ENCODE results near the gene HADHA.

The HADHA gene

GRCh38 chr2:26229595-26229994 lies 14.8 kb downstream of the HADHA start:
- H3K4ac ChIP-seq (ENCODE audit: low read length) = no peak overlapping the region
- no peaks in the 10 kb centered on the region for H3K79me1 ChIP-seq (ENCODE audit: low read depth, low read length)
- H3K9me3 ChIP-seq (replicated peaks in 1 of 2; ENCODE audit: control insufficient read depth in 2 of 2, insufficient read depth in 1 of 2, low read depth in 1 of 2, low read length in 2 of 2) = peaks cover 1 to 30% of the 10 kb centered on the region in 2 donors
- no peak overlapping the region for H3K23ac ChIP-seq (ENCODE audit: low read depth, low read length, poor library complexity)
- WGBS, 2 donors (ENCODE audit: extremely low coverage in 2 of 2, insufficient read length in 2 of 2, insufficient replicate concordance in 1 of 2) = no CpG with 5 or more reads among the region's 3 CpGs
- peaks cover 29 to 97% of the 10 kb centered on the region in 2 donors for H3K36me3 ChIP-seq (replicated peaks in 1 of 2; ENCODE audit: control insufficient read depth in 2 of 2, insufficient read depth in 2 of 2, low read length in 2 of 2)
- no peak overlapping the region for H2BK15ac ChIP-seq (ENCODE audit: low read length)
- H2BK5ac ChIP-seq (ENCODE audit: low read length) = no peak overlapping the region
- H3K4me3 ChIP-seq (ENCODE audit: low read length in 2 of 2) = no peak overlapping the region
- H3K4me2 ChIP-seq (ENCODE audit: insufficient read depth, low read length, poor library complexity, severe bottlenecking) = no peak overlapping the region
- H3K9ac ChIP-seq (ENCODE audit: low read depth, low read length, poor library complexity) = no peak overlapping the region
- H2AFZ ChIP-seq (ENCODE audit: low read length) = no peak overlapping the region
- no peak overlapping the region for H4K8ac ChIP-seq (ENCODE audit: low read depth, low read length)
- H2BK12ac ChIP-seq (ENCODE audit: low read length) = no peak overlapping the region
- DNase-seq (ENCODE audit: low spot score) = no peak
- H2BK120ac ChIP-seq (ENCODE audit: low read depth, low read length) = no peak overlapping the region
- no peak overlapping the region for H3K18ac ChIP-seq (ENCODE audit: low read length)
- no peak overlapping the region for H3K14ac ChIP-seq (ENCODE audit: low read length)
- H4K91ac ChIP-seq (ENCODE audit: low read depth, low read length, poor library complexity) = no peak overlapping the region
- H2AK5ac ChIP-seq (ENCODE audit: low read depth, low read length) = no peak overlapping the region
- H3K27me3 ChIP-seq (ENCODE audit: control insufficient read depth in 3 of 3, insufficient read depth in 3 of 3, low read depth in 1 of 3, low read length in 3 of 3) = no peaks in the 10 kb centered on the region
- H3K27ac ChIP-seq (replicated peaks; ENCODE audit: low read length) = no peak overlapping the region
- H3K4me1 ChIP-seq (ENCODE audit: control insufficient read depth in 2 of 2, insufficient read depth in 1 of 2, low read depth in 1 of 2, low read length in 2 of 2) = no peaks in the 10 kb centered on the region

GRCh38 chr2:26224095-26224494 lies 20.3 kb downstream of the HADHA start:
- no peak overlapping the region for H3K18ac ChIP-seq (ENCODE audit: low read length)
- no peak overlapping the region for H2BK12ac ChIP-seq (ENCODE audit: low read length)
- no peak overlapping the region for H3K14ac ChIP-seq (ENCODE audit: low read length)
- H3K36me3 ChIP-seq (replicated peaks in 1 of 2; ENCODE audit: control insufficient read depth in 2 of 2, insufficient read depth in 2 of 2, low read length in 2 of 2) = peaks cover 15 to 85% of the 10 kb centered on the region in 2 donors
- H3K23ac ChIP-seq (ENCODE audit: low read depth, low read length, poor library complexity) = no peak overlapping the region
- no peaks in the 10 kb centered on the region for H3K79me1 ChIP-seq (ENCODE audit: low read depth, low read length)
- no peak overlapping the region for H2AK5ac ChIP-seq (ENCODE audit: low read depth, low read length)
- no peaks in the 10 kb centered on the region for H3K4me1 ChIP-seq (ENCODE audit: control insufficient read depth in 2 of 2, insufficient read depth in 1 of 2, low read depth in 1 of 2, low read length in 2 of 2)
- H2AFZ ChIP-seq (ENCODE audit: low read length) = no peak overlapping the region
- H3K9ac ChIP-seq (ENCODE audit: low read depth, low read length, poor library complexity) = no peak overlapping the region
- H2BK5ac ChIP-seq (ENCODE audit: low read length) = no peak overlapping the region
- no peak overlapping the region for H3K4me3 ChIP-seq (ENCODE audit: low read length in 2 of 2)
- H3K4ac ChIP-seq (ENCODE audit: low read length) = no peak overlapping the region
- no peak overlapping the region for H4K91ac ChIP-seq (ENCODE audit: low read depth, low read length, poor library complexity)
- H3K9me3 ChIP-seq (replicated peaks in 1 of 2; ENCODE audit: control insufficient read depth in 2 of 2, insufficient read depth in 1 of 2, low read depth in 1 of 2, low read length in 2 of 2) = peaks cover 0 to 26% of the 10 kb centered on the region in 2 donors
- no peak overlapping the region for H3K4me2 ChIP-seq (ENCODE audit: insufficient read depth, low read length, poor library complexity, severe bottlenecking)
- H3K27ac ChIP-seq (replicated peaks; ENCODE audit: low read length) = no peak overlapping the region
- no peak overlapping the region for H4K8ac ChIP-seq (ENCODE audit: low read depth, low read length)
- H2BK15ac ChIP-seq (ENCODE audit: low read length) = no peak overlapping the region
- H2BK120ac ChIP-seq (ENCODE audit: low read depth, low read length) = no peak overlapping the region
- no CpG with 5 or more reads among the region's 2 CpGs for WGBS, 2 donors (ENCODE audit: extremely low coverage in 2 of 2, insufficient read length in 2 of 2, insufficient replicate concordance in 1 of 2)
- no peaks in the 10 kb centered on the region for H3K27me3 ChIP-seq (ENCODE audit: control insufficient read depth in 3 of 3, insufficient read depth in 3 of 3, low read depth in 1 of 3, low read length in 3 of 3)
- no peak for DNase-seq (ENCODE audit: low spot score)

- H2BK120ac ChIP-seq (ENCODE audit: low read depth, low read length) = no peak overlapping the region
- no CpG with 5 or more reads among the region's 1 CpG for WGBS, 2 donors (ENCODE audit: extremely low coverage in 2 of 2, insufficient read length in 2 of 2, insufficient replicate concordance in 1 of 2)
- no peak overlapping the region for H3K27ac ChIP-seq (replicated peaks; ENCODE audit: low read length)
- H3K14ac ChIP-seq (ENCODE audit: low read length) = no peak overlapping the region
- H2AK5ac ChIP-seq (ENCODE audit: low read depth, low read length) = no peak overlapping the region
- H3K4me3 ChIP-seq (ENCODE audit: low read length in 2 of 2) = no peak overlapping the region
- H2BK12ac ChIP-seq (ENCODE audit: low read length) = no peak overlapping the region
- no peaks in the 10 kb centered on the region for H3K79me1 ChIP-seq (ENCODE audit: low read depth, low read length)
- peaks cover 0 to 28% of the 10 kb centered on the region in 2 donors for H3K9me3 ChIP-seq (replicated peaks in 1 of 2; ENCODE audit: control insufficient read depth in 2 of 2, insufficient read depth in 1 of 2, low read depth in 1 of 2, low read length in 2 of 2)
- no peak for DNase-seq (ENCODE audit: low spot score)
- H3K4me1 ChIP-seq (ENCODE audit: control insufficient read depth in 2 of 2, insufficient read depth in 1 of 2, low read depth in 1 of 2, low read length in 2 of 2) = no peaks in the 10 kb centered on the region
- no peak overlapping the region for H3K4ac ChIP-seq (ENCODE audit: low read length)
- no peak overlapping the region for H4K8ac ChIP-seq (ENCODE audit: low read depth, low read length)
- no peak overlapping the region for H2BK15ac ChIP-seq (ENCODE audit: low read length)
- H3K27me3 ChIP-seq (ENCODE audit: control insufficient read depth in 3 of 3, insufficient read depth in 3 of 3, low read depth in 1 of 3, low read length in 3 of 3) = no peaks in the 10 kb centered on the region
- H3K9ac ChIP-seq (ENCODE audit: low read depth, low read length, poor library complexity) = no peak overlapping the region
- no peak overlapping the region for H3K18ac ChIP-seq (ENCODE audit: low read length)
- H4K91ac ChIP-seq (ENCODE audit: low read depth, low read length, poor library complexity) = no peak overlapping the region
- no peak overlapping the region for H2BK5ac ChIP-seq (ENCODE audit: low read length)
- H2AFZ ChIP-seq (ENCODE audit: low read length) = no peak overlapping the region
- H3K36me3 ChIP-seq (replicated peaks in 1 of 2; ENCODE audit: control insufficient read depth in 2 of 2, insufficient read depth in 2 of 2, low read length in 2 of 2) = peaks cover 6 to 80% of the 10 kb centered on the region in 2 donors
- no peak overlapping the region for H3K23ac ChIP-seq (ENCODE audit: low read depth, low read length, poor library complexity)
- no peak overlapping the region for H3K4me2 ChIP-seq (ENCODE audit: insufficient read depth, low read length, poor library complexity, severe bottlenecking)
Measured at GRCh38 chr2:26223018-26223417, 21.4 kb downstream of the HADHA start.

- Histone ChIP-seq H2AFZ (ENCODE audit: low read length) (no peak overlapping the region), H3K4me2 (ENCODE audit: insufficient read depth, low read length, poor library complexity, severe bottlenecking) (no peak overlapping the region), H3K27me3 (ENCODE audit: control insufficient read depth in 3 of 3, insufficient read depth in 3 of 3, low read depth in 1 of 3, low read length in 3 of 3) (no peaks in the 10 kb centered on the region), H3K4me3 (ENCODE audit: low read length in 2 of 2) (no peak overlapping the region), H3K4ac (ENCODE audit: low read length) (no peak overlapping the region), H2BK12ac (ENCODE audit: low read length) (no peak overlapping the region), H4K91ac (ENCODE audit: low read depth, low read length, poor library complexity) (no peak overlapping the region), H3K18ac (ENCODE audit: low read length) (no peak overlapping the region), H3K36me3 (replicated peaks in 1 of 2; ENCODE audit: control insufficient read depth in 2 of 2, insufficient read depth in 2 of 2, low read length in 2 of 2) (peaks cover 16 to 82% of the 10 kb centered on the region in 2 donors), H2BK120ac (ENCODE audit: low read depth, low read length) (no peak overlapping the region), H3K4me1 (ENCODE audit: control insufficient read depth in 2 of 2, insufficient read depth in 1 of 2, low read depth in 1 of 2, low read length in 2 of 2) (no peaks in the 10 kb centered on the region), H2BK5ac (ENCODE audit: low read length) (no peak overlapping the region), H3K27ac (replicated peaks; ENCODE audit: low read length) (no peak overlapping the region), H2BK15ac (ENCODE audit: low read length) (no peak overlapping the region), H4K8ac (ENCODE audit: low read depth, low read length) (no peak overlapping the region), H3K23ac (ENCODE audit: low read depth, low read length, poor library complexity) (no peak overlapping the region), H3K9ac (ENCODE audit: low read depth, low read length, poor library complexity) (no peak overlapping the region), H3K9me3 (replicated peaks in 1 of 2; ENCODE audit: control insufficient read depth in 2 of 2, insufficient read depth in 1 of 2, low read depth in 1 of 2, low read length in 2 of 2) (peaks cover 0 to 12% of the 10 kb centered on the region in 2 donors), H3K14ac (ENCODE audit: low read length) (no peak overlapping the region), H2AK5ac (ENCODE audit: low read depth, low read length) (no peak overlapping the region), H3K79me1 (ENCODE audit: low read depth, low read length) (no peaks in the 10 kb centered on the region)
- no peak for DNase-seq (ENCODE audit: low spot score)
- no CpG with 5 or more reads among the region's 6 CpGs for WGBS, 2 donors (ENCODE audit: extremely low coverage in 2 of 2, insufficient read length in 2 of 2, insufficient replicate concordance in 1 of 2)
Measured at GRCh38 chr2:26217720-26218119, 26.7 kb downstream of the HADHA start.
